Astrocyte (in vitro differentiated cells and primary cell): ENCODE measurements around the gene GMPPA.

Experiments used
- EZH2 ChIP-seq: IDR thresholded peaks from 2 replicates; pipeline ENCODE4 v1.6.1; 2012; ENCODE audit warnings: mild to moderate bottlenecking, low read length, inconsistent platforms; ENCODE audit not compliant: insufficient read depth
- TF ChIP-seq, protein P1 (sequence below): IDR thresholded peaks from 2 replicates; pipeline ENCODE4 v1.5.1; 2011; ENCODE audit warnings: low read depth, mild to moderate bottlenecking, inconsistent platforms, low read length, moderate library complexity; ENCODE audit not compliant: insufficient read depth

DNA sequence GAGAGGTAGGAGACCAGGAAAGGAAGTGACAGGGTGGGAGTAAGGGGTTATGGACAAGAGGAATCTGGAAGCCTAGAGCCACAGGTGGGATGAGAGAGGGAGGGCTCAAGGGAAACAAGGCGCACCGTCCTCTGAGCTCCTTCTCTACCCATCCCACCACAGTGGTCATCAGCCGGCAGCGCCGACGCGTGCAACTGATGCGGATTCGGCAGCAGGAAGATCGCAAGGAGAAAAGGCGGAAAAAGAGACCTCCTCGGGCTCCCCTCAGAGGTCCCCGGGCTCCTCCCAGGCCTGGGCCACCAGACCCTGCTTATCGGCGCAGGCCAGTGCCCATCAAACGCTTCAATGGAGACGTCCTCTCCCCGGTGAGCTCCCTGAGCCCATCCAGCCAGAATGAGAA lies 50.3 kb downstream of the GMPPA start:
- TF ChIP-seq EZH2: no peak
- TF ChIP-seq, protein P1, sequence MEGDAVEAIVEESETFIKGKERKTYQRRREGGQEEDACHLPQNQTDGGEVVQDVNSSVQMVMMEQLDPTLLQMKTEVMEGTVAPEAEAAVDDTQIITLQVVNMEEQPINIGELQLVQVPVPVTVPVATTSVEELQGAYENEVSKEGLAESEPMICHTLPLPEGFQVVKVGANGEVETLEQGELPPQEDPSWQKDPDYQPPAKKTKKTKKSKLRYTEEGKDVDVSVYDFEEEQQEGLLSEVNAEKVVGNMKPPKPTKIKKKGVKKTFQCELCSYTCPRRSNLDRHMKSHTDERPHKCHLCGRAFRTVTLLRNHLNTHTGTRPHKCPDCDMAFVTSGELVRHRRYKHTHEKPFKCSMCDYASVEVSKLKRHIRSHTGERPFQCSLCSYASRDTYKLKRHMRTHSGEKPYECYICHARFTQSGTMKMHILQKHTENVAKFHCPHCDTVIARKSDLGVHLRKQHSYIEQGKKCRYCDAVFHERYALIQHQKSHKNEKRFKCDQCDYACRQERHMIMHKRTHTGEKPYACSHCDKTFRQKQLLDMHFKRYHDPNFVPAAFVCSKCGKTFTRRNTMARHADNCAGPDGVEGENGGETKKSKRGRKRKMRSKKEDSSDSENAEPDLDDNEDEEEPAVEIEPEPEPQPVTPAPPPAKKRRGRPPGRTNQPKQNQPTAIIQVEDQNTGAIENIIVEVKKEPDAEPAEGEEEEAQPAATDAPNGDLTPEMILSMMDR: no peak
